ENCODE results near the gene VAV2.

- TF ChIP-seq CTCF (conservative IDR thresholded peaks at IDR 0.05; ENCODE audit: low read depth, low read length) (no peak), EZH2phosphoT487 (IDR thresholded peaks at IDR 0.05; ENCODE audit: borderline replicate concordance, low read length) (no peak)
Observed at GRCh38 chr9:133718563-133719315, 273.4 kb downstream of the VAV2 start.
